NCI-H524 treated with DMSO at 0.1 percent for 48 hours (cell line): ENCODE results near the gene DZIP3.
"Not testable (repeated sequence)": the region's sequence is repeated elsewhere in the genome, so short reads cannot be mapped to it uniquely, and the experiment has no call there.

Experiments
- DNase-seq: peaks from one replicate; lab custom pipeline; 2025; lab: John Stamatoyannopoulos, UW

DZIP3 gene

DNA sequence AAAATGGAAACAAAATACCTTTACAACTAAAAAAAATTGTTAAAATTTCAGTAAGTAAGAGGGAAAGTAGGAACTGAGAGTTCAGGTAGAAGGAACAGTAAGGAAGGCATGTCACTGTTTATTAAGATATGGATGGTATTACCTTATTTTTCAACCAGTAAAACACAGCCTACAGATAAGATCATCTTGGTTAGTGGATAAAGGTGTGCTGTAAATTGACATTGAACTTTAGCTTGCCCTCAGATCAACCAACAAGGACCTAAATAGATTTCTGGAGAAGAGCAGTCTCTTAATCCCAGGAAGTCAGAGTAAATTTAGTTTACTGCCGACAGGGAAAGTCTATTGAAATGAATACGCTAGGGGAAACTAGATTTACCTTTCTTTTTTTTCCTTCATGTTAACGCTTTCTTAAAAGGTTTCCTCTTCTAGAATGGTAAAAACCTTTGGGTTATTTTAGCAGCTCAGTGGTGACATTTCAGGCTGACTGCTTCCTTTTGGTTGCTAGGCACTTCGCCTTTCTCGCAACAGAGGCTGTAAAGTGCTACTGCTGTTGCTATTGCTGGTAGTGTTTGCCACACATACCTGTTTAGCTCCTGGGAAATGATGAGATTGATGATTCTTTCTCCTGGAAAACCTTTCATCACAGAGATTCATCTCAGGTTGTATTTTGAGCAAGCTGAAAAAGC, 12.9 kb downstream of the DZIP3 start:
- no peak for DNase-seq

DNA sequence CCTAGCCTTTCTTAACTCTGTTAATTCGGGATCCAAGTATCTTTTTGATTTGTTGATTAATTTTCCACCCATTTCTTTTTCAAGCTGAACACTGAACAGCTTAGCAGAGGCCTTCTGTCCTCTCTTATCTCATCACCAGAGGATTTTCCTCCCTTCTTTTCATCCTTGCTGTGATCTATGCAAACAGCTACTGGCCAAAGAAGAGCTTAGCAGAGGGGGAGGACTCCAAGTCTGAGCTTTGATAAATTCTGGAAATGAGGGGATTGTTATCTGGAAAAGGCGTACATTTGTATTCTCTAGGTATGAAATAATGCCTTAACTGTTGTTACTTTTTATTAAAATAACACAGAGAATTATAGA, 13.4 kb downstream of the DZIP3 start:
- DNase-seq = no peak

DNA sequence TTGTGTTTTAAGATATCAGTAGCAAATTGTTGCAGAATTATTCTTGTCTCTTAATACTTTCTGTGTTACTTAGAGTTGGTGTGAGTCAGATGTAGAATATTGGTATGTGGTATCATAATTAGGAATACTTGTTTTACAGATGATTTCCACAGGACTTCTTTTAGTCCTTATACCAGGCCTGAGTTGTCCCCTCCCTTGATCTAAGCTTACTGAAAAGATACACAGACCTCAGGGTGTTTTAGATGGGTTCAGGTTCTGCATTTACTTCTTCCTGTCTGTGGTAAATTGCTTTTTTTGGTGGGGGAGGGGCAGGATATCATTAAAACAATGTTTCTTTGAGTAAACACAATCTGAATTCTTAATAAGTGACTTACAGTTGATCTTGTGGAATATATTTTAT, 14.2 kb downstream of the DZIP3 start:
- no peak for DNase-seq

DNA sequence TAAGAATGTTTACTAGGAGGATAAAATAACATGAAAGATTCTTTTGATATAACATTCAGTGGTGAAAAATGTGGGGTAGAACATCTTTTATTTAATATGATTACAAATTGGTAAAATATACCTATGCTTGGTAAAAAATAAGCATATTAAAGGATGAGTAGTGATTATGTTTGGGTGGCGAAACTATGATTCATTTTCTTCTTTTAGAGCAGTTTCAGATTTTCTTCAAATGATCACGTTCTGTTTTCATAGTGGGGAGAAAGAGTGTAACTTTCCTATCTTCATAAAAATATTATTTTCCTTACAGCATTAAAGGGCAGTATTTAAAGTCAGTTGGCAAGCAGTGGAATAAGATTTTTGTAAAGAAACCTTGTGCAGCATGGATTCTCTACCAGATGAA, 15.5 kb downstream of the DZIP3 start:
- no peak for DNase-seq

DNA sequence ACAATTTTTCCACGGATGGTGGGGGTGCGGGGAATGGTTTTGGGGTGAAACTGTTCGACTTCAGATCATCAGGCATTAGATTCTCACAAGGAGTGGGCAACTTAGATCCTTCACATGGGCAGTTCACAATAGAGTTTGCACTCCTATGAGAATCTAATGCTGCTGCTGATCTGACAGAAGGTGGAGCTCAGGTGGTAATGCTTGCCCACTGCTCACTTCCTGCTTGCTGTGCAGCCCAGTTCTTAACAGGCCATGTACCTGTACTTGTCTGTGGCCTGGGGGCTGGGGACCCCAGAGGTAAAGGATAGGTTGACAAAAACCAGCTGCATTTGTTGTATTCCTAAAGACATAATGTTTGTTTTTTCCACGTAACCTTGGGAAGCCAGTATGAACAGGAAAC, 16.0 kb downstream of the DZIP3 start:
- no peak for DNase-seq

DNA sequence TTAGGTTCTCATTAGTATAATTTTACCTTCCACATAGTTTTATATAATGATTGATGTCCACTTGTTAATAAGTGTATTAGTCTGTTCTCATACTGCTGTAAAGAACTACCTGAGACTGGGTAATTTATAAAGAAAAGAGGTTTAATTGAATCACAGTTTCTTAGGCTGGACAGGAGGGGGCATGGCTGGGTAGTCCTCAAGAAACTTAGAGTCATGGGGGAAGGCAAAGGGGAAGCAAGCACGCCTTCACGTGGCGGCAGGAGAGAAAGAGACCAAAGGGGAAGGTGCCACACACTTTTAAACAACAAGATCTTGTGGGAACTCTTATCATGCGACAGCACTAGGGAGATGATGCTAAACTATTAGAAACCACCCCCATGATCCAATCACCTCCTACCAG, 19.2 kb downstream of the DZIP3 start:
- no peak for DNase-seq

DNA sequence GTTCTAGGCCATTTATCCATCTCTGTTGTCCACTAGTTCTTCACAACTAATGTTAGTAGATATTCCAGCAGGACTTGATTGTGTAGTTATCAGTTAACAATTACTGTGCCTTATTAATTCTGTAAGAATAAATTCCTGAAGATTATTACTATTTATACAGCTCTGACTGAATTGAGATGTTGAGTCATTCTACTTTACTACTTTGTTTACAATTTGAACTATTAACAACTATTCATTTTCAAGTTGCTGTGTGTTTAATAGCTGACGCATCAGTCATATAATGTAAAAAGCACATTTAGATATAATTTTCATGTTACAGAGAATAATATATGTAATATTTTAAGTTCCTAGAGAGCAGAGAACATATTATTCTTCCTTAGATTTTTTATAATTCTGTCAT, 21.1 kb downstream of the DZIP3 start:
- no peak for DNase-seq

DNA sequence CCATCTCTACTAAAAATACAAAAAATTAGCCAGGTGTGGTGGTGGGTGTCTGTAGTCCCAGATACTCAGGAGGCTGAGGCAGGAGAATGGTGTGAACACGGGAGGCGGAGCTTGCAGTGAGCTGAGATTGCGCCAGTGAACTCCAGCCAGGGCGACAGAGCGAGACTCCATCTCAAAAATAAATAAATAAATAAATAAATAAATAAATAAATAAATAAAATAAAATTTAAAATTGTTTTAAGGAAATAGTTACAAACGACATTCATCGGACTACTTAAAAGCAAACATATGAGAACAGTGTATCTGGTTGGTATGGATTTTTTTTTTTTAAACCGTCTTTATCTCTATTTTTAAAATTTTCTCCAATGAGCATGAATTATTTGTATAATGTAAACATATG, 26.6 kb downstream of the DZIP3 start:
- not testable (repeated sequence) for DNase-seq

DNA sequence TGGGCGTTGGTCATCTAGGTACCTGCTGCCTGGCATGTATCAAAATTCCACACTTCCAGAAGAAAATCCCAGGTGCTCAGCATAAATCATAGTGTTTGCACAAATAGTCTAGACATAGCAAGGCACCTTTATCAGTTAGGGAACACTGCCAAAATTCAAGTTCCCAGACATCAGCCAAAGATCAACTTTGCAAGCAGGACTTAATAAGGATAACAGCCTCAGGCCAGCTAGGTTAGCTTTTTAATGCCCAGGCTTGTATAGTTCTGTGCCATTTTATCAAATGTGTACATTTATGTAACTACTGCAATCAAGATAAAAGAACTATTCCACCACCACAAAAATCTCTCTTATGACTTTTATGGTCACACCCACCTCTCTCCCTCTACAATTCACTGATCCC, 30.7 kb downstream of the DZIP3 start:
- DNase-seq = no peak

DNA sequence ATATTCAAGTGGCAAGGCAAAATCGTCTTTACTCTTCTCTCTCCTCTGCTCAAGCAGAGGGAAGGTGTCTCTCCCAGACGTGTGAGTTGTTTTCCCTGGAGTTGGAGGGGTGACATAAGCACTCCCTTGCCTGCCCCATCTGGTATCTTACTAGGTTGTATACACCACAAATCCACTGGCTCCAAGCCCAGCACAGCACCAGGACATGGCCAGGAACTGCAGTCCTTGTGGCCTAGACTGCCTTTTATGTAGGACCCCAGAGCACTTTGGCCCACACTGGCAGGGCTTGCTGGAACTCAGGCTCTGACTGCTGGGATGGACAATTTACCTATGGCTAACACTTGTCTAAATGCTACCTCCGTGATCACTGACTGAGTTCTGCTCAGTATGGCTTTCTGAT, 34.0 kb downstream of the DZIP3 start:
- no peak for DNase-seq

DNA sequence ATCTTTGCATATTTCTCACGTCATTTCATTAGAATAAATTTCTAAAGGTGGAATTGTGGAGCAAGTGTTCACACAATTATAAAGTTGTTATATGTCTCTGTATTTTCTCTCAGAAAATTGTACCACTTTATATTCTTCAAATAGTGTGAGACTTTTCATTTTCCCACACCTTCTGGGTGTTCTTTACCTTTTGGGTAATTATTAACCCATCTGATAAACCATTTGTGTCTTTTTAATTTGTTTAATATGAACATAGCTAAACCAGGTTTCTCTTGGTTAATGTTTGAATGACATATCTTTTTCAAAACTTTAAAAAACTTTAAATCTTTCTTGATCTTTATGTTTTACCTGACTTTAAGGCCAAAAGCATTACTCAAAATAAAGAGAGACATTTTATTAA, 40.5 kb downstream of the DZIP3 start:
- no peak for DNase-seq

DNA sequence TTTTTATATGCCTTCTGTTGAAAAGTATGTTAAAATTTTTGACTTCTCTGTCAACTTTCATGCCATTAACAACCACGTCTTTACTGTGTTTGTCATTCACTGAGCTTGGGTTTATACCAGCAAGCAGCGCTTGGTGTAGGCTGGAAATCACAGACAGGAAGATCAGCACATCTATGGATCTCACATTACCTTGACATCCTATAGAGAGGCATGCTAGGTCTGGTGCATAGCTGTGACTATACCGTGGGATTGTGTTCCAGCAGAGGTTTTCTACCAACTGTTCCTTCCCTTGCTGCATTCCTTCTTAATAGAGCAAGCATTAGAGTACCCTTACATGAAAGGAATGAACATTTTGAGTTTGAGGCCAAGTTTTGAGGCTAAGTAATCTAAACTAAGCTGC, 53.0 kb downstream of the DZIP3 start:
- DNase-seq = no peak

DNA sequence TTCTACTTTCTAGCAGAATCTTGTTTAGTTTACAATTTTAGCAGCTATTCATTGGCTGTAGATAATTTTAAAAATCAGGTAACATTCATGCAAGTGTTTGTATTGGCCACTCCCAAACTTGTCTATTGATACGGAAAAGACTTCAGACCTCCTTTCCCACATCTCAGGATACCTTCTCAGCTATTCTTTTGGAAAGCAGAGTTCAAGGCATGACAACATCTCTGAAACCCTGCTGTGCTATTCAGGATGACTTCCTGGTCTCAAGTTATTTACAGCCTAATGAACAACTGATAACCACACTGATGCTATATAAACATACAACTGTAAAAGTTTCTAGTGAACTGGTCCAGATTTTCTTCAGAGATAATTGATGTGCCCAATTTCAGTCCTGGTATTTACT, 55.8 kb downstream of the DZIP3 start:
- no peak for DNase-seq

DNA sequence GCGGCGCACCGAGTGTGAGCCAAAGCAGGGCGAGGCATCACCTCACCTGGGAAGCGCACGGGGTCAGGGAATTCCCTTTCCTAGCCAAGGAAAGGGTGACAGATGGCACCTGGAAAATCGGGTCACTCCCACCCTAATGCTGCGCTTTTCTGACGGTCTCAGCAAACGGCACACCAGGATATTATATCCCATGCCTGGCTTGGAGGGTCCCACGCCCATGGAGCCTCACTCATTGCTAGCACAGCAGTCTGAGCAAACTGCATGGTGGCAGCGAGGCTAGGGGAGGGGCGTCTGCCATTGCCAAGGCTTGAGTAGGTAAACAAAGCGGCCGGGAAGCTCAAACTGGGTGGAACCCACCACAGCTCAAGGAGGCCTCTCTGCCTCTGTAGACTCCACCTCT, 66.1 kb downstream of the DZIP3 start:
- not testable (repeated sequence) for DNase-seq

DNA sequence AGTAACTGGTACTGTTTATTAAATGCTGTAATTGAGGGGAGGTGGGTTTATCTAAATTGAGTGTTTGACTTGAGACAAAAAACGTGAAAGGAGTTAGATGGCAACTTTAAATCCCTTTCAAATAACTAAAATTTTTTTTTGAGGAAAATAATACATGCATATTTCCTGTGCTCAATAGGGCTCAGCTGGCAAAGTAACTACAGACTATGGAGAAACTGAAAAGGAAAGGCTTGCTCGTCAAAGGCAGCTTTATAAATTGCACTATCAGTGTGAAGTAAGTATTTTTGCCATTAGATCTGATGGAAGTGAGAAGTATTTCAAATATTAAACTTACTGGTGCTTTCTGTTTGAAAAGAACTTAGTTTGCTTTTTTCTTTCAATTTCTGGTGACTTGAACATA, 72.2 kb downstream of the DZIP3 start:
- no peak for DNase-seq

DNA sequence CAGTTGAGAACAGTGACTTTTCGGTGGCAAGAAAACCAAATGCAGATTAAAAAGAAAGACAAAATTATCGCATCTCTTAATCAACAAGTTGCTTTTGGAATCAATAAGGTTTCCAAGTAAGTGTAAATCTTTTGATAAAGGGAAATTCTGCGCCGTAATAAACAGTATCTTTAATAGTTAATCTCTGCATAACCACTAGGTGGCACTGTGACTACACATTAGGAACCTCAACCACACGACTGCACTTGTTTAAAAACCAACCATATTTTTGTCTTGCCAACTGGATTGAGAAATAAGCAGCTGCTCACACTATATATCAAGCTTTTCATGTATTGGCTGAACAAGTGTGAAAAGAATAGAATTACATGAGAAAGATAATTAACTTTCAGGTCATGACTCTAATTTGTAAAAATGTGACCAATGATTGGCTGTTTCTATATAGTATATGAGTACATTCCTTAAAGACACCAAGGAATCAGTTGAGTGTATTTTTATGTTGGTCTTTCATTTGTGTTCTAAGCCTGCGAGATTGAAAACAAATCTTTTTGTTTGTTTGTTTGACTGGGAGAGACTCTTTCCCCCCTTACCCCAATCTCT, 72.7 kb downstream of the DZIP3 start:
- DNase-seq = peak; percentile 76

DNA sequence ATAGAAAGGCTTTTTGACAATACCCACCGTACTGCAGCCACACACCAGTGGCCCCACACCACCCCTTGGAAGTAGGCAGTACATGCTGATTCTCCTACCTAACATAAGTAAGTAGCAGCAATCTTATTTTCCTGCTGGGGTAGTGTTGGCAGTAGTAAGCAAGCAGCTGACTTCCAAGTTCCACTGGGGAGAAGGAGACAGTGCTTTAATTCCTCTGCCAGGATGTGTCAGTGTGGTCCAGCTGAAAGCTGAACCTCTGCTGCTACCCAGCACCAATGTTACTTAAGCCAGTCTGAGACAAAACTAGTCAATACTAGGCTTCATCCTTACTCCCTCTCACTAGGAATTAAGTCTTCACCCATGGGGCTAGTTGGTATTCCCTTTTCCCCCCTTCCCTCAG, 74.7 kb downstream of the DZIP3 start:
- DNase-seq = no peak

DNA sequence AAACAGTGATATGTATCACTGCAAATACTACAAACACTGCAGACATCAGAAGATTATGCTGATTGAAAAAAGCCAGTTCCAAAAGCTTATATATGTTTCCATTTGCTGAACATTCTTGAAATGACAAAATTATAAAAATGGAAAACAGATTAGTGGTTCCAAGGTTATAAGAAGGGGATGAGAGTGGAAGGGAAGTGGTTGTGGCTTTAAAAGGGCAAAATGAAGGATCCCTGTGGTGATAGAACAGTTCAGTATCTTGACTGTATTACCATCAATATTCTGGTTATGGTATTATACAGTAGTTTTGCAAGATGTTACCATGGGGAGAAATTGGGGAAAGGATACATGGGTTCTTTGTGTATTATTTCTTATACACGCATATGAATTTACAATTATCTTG, 77.8 kb downstream of the DZIP3 start:
- no peak for DNase-seq

DNA sequence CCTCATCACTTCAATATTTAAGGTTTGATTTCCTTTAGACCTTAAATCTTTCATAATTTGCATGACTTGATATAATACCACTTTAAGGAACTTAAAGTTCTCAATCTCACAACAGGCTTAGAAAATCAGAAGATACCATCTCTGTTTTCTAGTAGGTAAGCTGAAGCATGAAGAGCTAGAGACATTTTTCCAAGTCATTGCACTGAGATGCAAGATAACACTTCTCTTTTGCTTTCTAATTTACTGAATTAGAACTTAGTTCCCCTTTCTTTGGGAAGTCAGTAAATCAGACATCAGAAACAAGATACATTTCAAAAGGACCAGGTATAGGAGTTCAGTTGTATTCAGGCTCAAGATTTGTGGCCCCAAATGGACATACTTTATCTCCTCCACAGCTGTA, 79.7 kb downstream of the DZIP3 start:
- no peak for DNase-seq

DNA sequence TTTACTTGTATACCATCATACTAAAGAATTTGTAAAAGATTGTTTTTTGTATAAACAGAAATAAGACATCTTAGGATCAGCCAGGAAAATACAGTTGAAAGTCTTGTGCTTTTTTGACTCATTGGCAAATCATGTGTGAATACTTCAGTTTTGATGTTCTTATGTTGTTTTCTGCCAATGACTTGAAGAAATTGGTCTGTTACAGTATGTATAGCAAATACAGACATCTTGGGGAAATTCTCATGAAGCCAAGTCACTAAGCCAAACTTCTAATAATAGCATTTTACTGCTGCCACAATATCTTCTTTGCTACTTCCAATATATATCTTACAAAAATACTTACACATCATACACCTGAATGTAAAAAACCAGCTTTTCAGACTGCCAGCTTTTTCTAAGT, 83.2 kb downstream of the DZIP3 start:
- no peak for DNase-seq

DNA sequence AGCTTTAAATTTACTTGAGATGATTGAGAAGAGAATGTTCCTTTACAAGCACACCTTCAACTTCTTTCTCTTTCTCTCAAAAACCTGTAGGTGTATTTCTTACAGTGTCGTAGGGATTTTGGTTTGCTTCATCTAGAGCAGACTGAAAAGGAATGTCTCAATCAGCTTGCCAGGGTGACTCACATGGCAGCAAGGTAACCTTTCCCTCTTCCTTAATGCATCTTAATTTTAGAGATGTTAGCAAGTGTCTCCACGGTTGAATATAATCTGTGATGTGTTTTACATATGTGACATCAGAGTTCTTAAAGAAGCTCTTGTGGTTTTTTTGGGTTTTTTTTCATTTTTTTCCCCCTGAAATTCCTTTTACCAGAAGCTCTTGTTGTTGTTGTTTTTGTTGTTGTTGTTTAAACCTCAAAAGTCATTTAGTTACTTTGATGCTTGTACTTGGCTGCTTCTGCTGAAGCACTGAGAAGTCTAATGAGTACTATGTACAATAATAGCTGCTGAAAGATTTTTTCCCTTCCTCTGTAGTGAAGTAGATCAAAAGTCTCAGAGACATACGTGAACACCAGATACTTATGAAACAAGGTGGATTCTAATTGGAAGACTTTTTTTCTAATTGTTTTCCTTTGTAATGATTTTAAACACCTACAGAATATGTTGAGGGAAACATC, 84.6 kb downstream of the DZIP3 start:
- DNase-seq = no peak

DNA sequence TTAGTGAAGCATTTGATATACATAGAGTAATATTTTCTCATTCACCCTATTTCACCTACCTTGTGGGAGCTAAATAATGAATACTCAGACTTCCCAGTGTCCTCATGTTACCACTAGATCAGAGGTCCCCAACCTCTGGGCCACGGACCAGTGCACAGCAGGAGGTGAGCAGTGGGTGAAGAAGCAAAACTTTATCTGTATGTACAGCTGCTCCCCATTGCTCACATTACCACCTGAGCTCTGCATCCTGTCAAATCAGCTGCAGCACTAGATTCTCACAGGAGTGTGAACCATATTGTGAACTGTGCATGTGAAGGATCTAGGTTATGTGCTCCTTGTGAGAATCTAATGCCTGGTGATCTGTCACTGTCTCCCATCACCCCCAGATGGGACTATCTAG, 88.3 kb downstream of the DZIP3 start:
- no peak for DNase-seq

DNA sequence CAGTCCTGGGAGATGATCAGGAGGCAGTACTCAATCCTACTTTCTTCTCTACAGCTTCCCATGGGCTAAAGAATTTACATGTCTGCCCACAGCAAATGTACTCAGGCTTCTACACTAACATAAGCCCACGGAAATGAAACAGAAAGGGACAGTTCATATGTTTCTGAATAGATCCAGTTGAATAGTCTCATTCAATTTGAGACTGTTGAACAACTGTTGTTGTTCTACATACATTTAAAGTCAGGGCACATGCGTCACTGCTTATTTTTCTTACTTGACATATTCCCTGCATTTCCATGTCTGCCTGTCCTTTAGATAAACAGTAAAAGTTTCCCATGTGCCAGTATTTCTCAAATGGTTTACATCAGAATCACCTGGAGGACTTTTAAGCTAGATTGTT, 102.8 kb downstream of the DZIP3 start:
- not testable (repeated sequence) for DNase-seq

DNA sequence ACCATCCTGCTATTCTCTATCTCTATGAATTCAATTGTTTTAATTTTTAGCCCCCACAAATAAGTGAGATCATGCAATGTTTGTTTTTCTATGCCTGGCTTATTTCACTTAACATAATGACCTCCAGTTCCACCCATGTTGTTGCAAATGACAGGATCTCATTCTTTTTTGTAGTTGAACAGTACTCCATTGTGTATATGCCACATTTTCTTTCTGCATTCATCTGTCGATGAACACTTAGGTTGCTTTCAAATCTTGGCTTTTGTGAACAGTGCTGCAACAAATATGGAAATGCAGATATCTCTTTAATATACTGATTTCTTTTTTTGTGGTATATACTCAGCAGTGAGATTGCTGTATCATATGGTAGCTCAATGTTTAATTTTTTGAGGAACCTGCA, 108.9 kb downstream of the DZIP3 start:
- DNase-seq = no peak
